HG03558 (cell line): Measurements from ENCODE around the gene MAN2B2.
"Not testable (repeated sequence)": the region's sequence is repeated elsewhere in the genome, so short reads cannot be mapped to it uniquely, and the experiment has no call there.

Experiments used
- ATAC-seq: cut with Tn5 transposase; IDR thresholded peaks from one replicate; pipeline ENCODE4 v1.9.1; 2021; ENCODE audit warnings: moderate number of reproducible peaks; ENCODE audit not compliant: unreplicated experiment; ENCODE audit errors: extremely low read depth

MAN2B2 gene

DNA sequence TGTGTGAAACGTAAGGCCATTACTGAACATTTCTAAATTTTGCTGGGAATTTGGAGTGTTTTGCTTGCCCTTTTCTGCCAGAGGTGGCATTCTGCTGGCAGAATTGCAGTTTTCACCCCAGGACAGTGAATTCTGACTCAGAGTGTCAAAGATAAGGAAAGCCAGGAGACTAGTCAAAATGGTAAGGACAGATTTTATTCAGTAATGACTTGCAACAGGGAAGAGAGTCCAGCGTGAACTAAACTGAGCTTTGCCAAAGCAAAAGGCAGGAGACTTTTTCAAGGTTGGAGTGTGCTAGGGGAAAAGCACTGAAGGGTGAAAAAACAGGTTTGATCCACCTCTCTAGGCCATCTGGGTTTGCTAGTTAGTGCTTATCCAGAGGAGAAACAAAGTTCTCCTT lies 84.9 kb downstream of the MAN2B2 start:
- no peak for ATAC-seq

DNA sequence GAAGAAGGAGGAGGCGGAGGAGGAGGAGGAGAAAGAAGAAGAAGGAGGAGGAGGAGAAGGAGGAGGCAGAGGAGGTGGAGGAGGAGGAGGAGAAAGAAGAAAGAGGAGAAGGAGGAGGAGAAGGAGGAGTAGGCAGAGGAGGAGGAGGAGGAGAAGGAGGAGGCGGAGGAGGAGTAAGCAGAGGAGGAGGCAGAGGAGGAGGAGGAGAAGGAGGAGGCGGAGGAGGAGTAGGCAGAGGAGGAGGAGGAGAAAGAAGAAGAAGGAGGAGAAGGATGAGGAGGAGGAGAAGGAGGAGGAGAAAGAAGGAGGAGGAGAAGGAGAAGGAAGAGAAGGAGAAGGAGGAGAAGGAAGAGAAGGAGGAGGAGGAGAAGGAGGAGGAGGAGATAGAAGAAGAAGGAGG lies 85.4 kb downstream of the MAN2B2 start:
- no peak for ATAC-seq

DNA sequence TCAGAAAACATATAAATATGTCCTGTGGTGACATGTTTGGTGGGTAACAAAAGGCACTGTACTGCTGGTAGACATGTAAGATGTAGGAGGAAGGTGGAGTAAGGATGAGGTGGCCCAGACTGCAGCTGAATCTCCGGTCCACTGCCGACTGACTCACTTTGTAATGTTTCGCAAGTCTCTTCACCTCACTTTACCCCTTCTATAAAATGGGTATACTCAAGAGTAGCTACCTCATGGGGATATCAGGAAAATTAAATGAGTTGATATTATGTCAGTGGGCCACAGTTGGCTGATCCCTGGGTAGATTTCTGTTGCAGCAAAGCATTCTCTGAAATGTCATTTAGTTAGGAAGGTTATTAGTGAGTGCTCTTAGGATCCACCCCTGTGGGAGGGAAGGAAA lies 87.6 kb downstream of the MAN2B2 start:
- ATAC-seq, result no peak

DNA sequence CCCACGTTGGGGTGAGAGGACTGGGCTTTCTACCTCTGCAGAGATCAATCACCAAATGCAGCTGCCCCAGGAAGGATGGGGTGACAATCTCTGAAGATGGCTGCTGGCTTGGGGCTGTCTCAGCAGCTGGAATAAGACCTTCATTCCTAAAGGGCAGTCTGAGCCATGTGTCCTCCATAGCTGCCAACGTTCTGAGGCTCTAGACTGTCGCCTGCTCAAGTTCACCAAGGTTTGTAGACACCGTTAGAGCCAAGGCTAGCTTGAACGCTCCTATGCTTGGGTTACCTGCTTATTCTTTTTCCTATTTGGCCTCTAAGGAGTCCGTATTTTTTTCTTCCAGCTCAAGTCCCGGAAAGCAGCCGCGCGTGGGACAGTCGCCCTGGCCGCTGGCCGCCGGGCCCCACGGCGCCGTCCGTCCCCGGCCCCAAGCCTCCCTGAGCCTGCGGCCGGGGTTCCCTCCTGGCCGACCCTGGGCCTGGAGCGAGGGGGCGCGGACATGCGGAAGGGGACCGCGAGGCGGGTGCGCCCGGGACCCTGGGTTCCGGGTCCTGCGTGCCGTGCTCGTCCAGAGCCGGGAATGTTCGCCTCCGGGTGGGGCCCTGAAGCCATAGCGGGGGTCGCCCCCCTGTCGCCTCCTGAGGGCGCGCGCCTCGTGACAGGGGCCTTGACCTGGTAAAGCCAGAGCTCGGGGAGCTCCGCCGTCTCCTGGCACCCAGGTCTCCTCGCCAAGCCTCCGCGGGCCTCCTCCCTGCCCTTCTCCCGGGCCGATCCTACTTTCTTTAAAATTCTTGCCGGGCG lies 88.8 kb downstream of the MAN2B2 start:
- ATAC-seq, result no peak

DNA sequence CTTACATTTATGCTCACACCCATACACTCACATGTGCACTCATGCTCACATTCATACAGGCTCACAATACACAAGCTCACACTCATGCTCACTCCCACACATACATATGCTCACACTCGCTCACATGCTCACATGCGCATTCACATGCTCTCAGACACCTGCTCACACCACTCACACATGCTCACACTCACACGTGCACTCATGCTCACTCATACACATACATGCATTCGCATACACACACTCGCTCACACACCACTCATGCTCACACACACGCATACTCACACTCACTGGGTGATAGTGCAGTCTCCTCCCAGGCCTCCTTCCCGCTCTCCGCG lies 90.3 kb downstream of the MAN2B2 start:
- no peak for ATAC-seq

DNA sequence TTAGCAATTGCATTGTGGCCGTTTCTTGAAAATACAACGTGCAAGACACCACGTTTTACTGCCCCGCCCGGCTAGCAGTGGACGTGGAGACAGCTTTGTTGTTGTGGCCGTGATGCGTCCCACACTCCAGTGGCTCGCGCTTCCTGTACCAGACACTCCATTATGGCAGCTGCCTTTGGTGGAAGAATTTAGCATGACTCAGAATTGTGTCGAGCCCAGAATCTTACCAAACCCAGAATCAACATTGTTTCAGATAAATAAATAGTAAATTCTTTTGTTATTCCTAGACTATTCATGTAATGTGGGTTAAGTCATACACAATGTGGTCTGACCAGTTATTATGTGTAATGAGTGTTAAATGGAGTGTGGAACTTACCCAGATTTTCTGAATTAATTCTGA lies 93.4 kb downstream of the MAN2B2 start:
- ATAC-seq, result no peak

DNA sequence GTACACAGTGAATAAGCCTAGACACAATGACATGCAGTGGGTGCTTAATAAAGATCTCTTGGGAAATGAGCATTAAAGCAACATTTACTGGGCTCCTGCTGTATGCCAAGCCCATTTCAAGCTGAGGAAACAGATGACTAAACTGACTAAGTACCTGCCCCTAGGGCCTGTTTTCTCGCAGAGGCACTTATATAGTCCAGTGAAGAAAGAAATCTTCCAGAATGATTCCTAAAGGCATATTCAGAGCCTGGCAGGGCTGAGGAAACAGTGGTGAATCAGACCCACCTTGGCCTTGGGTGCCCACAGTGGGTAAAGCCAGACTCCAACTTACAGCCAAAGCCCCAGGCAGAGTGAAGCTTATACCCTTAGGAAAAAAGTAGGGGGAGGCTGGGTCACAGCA lies 96.7 kb downstream of the MAN2B2 start:
- ATAC-seq, result no peak

DNA sequence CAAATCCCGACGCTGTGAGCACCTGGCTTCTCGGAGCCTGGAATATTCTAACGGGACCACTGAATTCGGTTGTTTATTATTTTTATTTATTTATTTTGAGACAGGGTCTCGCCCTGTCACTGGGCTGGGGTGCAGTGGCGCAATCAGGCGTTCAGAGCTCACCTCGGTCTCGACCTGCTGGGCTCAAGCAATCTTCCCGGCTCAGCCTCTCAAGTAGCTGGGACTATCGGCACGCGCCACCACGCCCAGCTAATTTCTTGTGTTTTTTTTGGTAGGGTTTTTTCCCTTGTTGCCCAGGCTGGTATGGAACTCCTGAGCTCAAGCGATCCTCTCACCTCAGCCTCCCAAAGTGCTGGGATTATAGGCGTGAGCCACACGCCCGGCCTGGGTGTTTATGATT lies 97.1 kb downstream of the MAN2B2 start:
- no peak for ATAC-seq

DNA sequence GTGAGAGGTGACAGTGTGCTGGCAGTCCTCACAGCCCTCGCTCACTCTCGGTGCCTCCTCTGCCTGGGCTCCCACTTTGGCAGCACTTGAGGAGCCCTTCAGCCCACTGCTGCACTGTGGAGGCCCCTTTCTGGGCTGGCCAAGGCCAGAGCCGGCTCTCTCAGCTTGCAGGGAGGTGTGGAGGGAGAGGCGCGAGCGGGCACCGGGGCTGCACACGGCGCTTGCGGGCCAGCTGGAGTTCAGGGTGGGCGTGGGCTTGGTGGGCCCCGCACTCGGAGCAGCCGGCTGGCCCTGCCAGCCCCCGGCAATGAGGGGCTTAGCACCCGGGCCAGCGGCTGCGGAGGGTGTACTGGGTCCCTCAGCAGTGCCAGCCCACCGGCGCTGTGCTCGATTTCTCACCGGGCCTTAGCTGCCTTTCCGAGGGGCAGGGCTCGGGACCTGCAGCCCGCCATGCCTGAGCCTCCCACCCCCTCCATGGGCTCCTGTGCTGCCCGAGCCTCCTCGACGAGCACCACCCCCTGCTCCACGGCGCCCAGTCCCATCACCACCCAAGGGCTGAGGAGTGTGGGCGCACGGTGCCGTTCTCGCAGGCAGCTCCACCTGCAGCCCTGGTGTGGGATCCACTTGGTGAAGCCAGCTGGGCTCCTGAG lies 97.7 kb downstream of the MAN2B2 start:
- not testable (repeated sequence) for ATAC-seq
